Measurements from ENCODE around the gene SRSF7. TPM values are rescaled to one million over a fixed set of nuclear protein-coding genes. Genes with fewer than 3 reads are reported as not detected.
"Not testable (repeated sequence)": the region's sequence is repeated elsewhere in the genome, so short reads cannot be mapped to it uniquely, and the experiment has no call there.

Gene SRSF7
- total RNA-seq: 100 to 1,000 TPM; 431 to 454 (median 451) TPM

GRCh38 chr2:38750891-38751595 lies at the start of gene SRSF7:
TSS of gene SRSF7 (minus strand) at chr2:38751361. CDS start at chr2:38751256, 105 bp downstream.
- H3K36me3 Mint-ChIP-seq (ENCODE audit: insufficient read depth): peaks cover 47% of the 10 kb centered on the region
- H3K27me3 Mint-ChIP-seq (ENCODE audit: low read depth): no peaks in the 10 kb centered on the region
- peaks cover 51% of the 10 kb centered on the region for H3K4me1 Mint-ChIP-seq (ENCODE audit: low read depth)
- no peaks in the 10 kb centered on the region for H3K9me3 Mint-ChIP-seq
- DNase-seq: peak; percentile 98
- peak; percentile 77 to 80 for ATAC-seq
- peak within 1 kb of the TSS; percentile 92 for H3K4me3 Mint-ChIP-seq

- H3K9me3 Mint-ChIP-seq: no peaks in the 10 kb centered on the region
- no peak overlapping the region for H3K4me3 Mint-ChIP-seq
- DNase-seq (no peak), ATAC-seq (no peak)
- H3K4me1 Mint-ChIP-seq (ENCODE audit: low read depth): no peaks in the 10 kb centered on the region
- H3K36me3 Mint-ChIP-seq (ENCODE audit: insufficient read depth): peaks cover 18% of the 10 kb centered on the region
- H3K27me3 Mint-ChIP-seq (ENCODE audit: low read depth): no peaks in the 10 kb centered on the region
Measured at GRCh38 chr2:38797953-38798352, 46.8 kb upstream of the SRSF7 start.

- no peak for ATAC-seq
- no peak for DNase-seq
- H3K27me3 Mint-ChIP-seq (ENCODE audit: low read depth): no peaks in the 10 kb centered on the region
- peaks cover 12% of the 10 kb centered on the region for H3K36me3 Mint-ChIP-seq (ENCODE audit: insufficient read depth)
- no peaks in the 10 kb centered on the region for H3K4me1 Mint-ChIP-seq (ENCODE audit: low read depth)
- H3K9me3 Mint-ChIP-seq: no peaks in the 10 kb centered on the region
- no peak overlapping the region for H3K4me3 Mint-ChIP-seq
Measured at GRCh38 chr2:38797250-38797676, 46.1 kb upstream of the SRSF7 start.

DNA sequence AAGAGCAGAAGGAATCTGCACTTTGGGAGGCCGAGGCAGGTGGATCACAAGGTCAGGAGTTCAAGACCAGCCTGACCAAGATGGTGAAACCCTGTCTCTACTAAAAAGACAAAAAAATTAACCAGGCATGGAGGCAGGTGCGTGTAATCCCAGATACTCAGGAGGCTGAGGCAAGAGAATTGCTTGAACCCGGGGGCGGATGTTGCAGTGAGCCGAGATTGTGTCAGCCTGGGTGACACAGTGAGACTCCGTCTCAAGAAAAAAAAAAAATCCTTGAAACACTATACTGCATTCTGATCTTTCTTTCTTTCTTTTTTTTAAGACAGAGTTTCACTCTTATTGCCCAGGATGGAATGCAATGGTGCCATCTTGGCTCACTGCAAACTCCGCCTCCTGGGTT lies 43.9 kb upstream of the SRSF7 start:
- not testable (repeated sequence) for H3K36me3 Mint-ChIP-seq (ENCODE audit: insufficient read depth); ATAC-seq; DNase-seq; H3K4me1 Mint-ChIP-seq (ENCODE audit: low read depth); H3K27me3 Mint-ChIP-seq (ENCODE audit: low read depth); H3K4me3 Mint-ChIP-seq; H3K9me3 Mint-ChIP-seq

GRCh38 chr2:38794235-38794946 lies 43.2 kb upstream of the SRSF7 start:
- Mint-ChIP-seq H3K9me3 (no peaks in the 10 kb centered on the region), H3K4me1 (ENCODE audit: low read depth) (no peaks in the 10 kb centered on the region), H3K27me3 (ENCODE audit: low read depth) (no peaks in the 10 kb centered on the region), H3K4me3 (no peak overlapping the region), H3K36me3 (ENCODE audit: insufficient read depth) (peaks cover 8% of the 10 kb centered on the region)
- no peak for DNase-seq
- ATAC-seq: no peak

DNA sequence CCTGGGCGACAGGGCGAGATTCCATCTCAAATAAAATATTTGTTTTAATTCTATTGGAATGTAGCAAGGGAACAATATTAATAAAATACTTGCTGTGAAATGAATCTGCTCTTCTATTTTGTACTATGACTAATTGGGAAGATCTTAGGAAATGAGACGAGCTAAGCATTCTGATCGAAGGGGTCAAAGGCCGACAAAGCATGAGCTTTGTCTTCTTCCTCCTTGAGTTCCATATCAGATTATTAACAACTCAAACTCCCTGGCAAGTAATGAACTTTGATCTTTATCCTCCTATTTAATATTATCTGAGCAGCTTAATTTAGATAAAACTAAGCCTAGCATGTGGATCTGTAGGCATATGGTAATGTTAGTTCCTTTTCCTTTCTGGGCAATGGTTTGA lies 42.4 kb upstream of the SRSF7 start:
- H3K9me3 Mint-ChIP-seq: no peaks in the 10 kb centered on the region

DNA sequence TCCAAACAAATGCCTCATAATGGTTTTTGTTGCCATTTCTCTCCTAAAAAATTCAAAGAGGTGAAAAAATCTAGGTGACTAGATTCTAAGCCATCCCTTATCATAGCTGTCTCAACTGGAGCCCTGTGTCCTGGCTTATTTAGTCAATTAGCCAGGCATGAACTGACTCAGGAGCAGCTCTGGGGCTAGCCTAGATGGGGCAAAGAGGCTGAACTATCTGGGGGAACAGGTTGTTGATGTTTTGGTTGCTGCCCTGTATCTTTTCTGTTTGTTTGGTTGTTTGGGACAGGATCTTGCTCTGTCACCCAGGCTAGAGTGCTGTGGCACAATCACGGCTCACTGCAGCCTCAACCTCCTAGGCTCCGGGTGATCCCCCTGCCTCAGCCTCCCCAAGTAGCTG lies 41.6 kb upstream of the SRSF7 start:
- Mint-ChIP-seq H3K36me3 (ENCODE audit: insufficient read depth) (peaks cover 4% of the 10 kb centered on the region), H3K9me3 (no peaks in the 10 kb centered on the region), H3K4me1 (ENCODE audit: low read depth) (no peaks in the 10 kb centered on the region), H3K27me3 (ENCODE audit: low read depth) (no peaks in the 10 kb centered on the region), H3K4me3 (no peak overlapping the region)
- no peak for ATAC-seq
- DNase-seq: no peak

More for the DNA sequence above, 42.4 kb upstream of the SRSF7 start:
- Mint-ChIP-seq H3K27me3 (ENCODE audit: low read depth) (no peaks in the 10 kb centered on the region), H3K36me3 (ENCODE audit: insufficient read depth) (peaks cover 8% of the 10 kb centered on the region), H3K4me1 (ENCODE audit: low read depth) (no peaks in the 10 kb centered on the region), H3K4me3 (no peak overlapping the region)
- no peak for DNase-seq
- ATAC-seq: no peak

GRCh38 chr2:38792321-38792720 lies 41.2 kb upstream of the SRSF7 start:
- H3K36me3 Mint-ChIP-seq (ENCODE audit: insufficient read depth); H3K4me1 Mint-ChIP-seq (ENCODE audit: low read depth); ATAC-seq; H3K27me3 Mint-ChIP-seq (ENCODE audit: low read depth); H3K9me3 Mint-ChIP-seq; H3K4me3 Mint-ChIP-seq; DNase-seq: not testable (repeated sequence)

GRCh38 chr2:38791744-38792143 lies 40.6 kb upstream of the SRSF7 start:
- Mint-ChIP-seq H3K4me3 (no peak overlapping the region), H3K27me3 (ENCODE audit: low read depth) (no peaks in the 10 kb centered on the region), H3K4me1 (ENCODE audit: low read depth) (no peaks in the 10 kb centered on the region), H3K36me3 (ENCODE audit: insufficient read depth) (no peaks in the 10 kb centered on the region), H3K9me3 (no peaks in the 10 kb centered on the region)
- DNase-seq (no peak), ATAC-seq (no peak)

DNA sequence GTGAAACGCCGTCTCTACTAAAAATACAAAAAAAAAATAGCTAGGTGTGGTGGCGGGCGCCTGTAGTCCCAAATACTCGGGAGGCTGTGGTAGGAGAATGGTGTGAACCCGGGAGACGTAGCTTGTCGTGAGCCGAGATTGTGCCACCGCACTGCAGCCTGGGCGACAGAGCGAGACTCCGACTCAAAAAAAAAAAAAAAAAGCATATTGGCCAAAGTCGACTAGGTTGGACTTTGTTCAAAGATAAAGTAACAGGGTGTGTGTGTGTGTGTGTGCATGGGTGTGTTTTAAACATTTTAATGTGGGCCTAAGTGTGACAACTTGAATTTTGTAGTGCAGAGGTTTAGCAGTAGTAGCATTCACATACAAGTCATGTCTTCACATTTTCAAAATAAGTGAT lies 38.5 kb upstream of the SRSF7 start:
- Mint-ChIP-seq H3K27me3 (ENCODE audit: low read depth) (no peaks in the 10 kb centered on the region), H3K9me3 (no peaks in the 10 kb centered on the region), H3K4me1 (ENCODE audit: low read depth) (no peaks in the 10 kb centered on the region), H3K4me3 (no peak overlapping the region), H3K36me3 (ENCODE audit: insufficient read depth) (no peaks in the 10 kb centered on the region)
- ATAC-seq: no peak
- no peak for DNase-seq

DNA sequence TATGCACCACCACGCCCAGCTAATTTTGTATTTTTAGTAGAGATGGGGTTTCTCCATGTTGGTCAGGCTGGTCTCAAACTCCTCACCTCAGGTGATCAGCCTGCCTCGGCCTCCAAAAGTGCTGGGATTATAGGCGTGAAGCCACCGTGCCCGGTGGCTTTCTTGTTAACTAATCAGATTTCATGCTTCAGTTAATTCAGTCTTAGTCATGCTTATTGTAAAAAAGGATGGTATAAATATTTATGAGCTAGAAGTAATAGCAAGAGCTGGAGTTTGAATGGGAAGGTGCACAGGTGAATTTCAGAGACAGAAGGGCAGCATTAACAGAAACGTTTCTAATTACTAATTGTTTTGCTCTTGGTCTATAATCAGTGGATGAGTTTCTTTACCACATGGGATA lies 37.1 kb upstream of the SRSF7 start:
- H3K27me3 Mint-ChIP-seq (ENCODE audit: low read depth): no peaks in the 10 kb centered on the region
- H3K4me1 Mint-ChIP-seq (ENCODE audit: low read depth): no peaks in the 10 kb centered on the region
- ATAC-seq (no peak), DNase-seq (no peak)
- no peaks in the 10 kb centered on the region for H3K9me3 Mint-ChIP-seq
- H3K36me3 Mint-ChIP-seq (ENCODE audit: insufficient read depth): no peaks in the 10 kb centered on the region
- H3K4me3 Mint-ChIP-seq: no peak overlapping the region

- Mint-ChIP-seq H3K4me3 (no peak overlapping the region), H3K27me3 (ENCODE audit: low read depth) (no peaks in the 10 kb centered on the region), H3K36me3 (ENCODE audit: insufficient read depth) (peaks cover 12% of the 10 kb centered on the region), H3K4me1 (ENCODE audit: low read depth) (peaks cover 9% of the 10 kb centered on the region), H3K9me3 (no peaks in the 10 kb centered on the region)
- ATAC-seq (no peak), DNase-seq (no peak)
Measured at GRCh38 chr2:38783586-38783985, 32.4 kb upstream of the SRSF7 start.

DNA sequence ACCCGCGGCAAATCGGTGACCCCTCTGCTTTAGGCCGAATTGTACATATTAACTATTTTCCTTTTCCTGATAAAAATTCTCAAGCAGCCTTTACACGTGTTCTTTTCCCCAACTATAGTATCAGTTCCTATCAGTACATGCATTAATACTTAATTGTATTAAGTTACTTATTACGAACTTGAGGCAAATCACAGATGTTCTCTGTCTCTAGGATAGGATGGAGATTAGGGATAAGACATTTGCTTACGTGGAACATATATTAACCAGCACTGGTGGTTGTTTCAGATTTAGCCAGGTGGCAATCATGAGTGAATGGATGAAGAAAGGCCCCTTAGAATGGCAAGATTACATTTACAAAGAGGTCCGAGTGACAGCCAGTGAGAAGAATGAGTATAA lies 27.5 kb upstream of the SRSF7 start:
- Mint-ChIP-seq H3K4me1 (ENCODE audit: low read depth) (peaks cover 17% of the 10 kb centered on the region), H3K4me3 (peak overlapping the region; percentile 93), H3K27me3 (ENCODE audit: low read depth) (peaks cover 16% of the 10 kb centered on the region), H3K9me3 (no peaks in the 10 kb centered on the region), H3K36me3 (ENCODE audit: insufficient read depth) (peaks cover 16% of the 10 kb centered on the region)
- ATAC-seq: no peak
- no peak for DNase-seq

DNA sequence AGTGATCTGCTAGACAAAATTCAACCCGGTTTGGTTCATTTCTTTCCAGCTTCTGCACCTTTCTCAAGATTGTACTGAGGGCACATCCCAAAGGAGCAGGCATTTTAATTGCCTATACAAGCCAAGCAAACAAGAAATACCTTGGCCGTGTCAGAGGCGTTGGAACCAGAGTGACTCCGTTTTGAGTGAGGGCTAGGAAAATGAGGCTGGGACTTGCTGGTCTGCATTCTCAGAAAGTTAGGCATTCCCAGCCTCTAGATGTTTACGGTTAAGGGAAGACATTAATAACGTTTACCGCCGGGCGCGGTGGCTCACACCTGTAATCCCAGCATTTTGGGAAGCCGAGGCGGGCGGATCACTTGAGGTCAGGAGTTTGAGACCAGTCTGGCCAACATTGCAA lies 25.4 kb upstream of the SRSF7 start:
- no peaks in the 10 kb centered on the region for H3K9me3 Mint-ChIP-seq
- peaks cover 8% of the 10 kb centered on the region for H3K36me3 Mint-ChIP-seq (ENCODE audit: insufficient read depth)
- peaks cover 16% of the 10 kb centered on the region for H3K27me3 Mint-ChIP-seq (ENCODE audit: low read depth)
- peak overlapping the region; percentile 47 for H3K4me3 Mint-ChIP-seq
- no peak for ATAC-seq
- no peak for DNase-seq
- peaks cover 15% of the 10 kb centered on the region for H3K4me1 Mint-ChIP-seq (ENCODE audit: low read depth)

- DNase-seq (no peak), ATAC-seq (no peak)
- Mint-ChIP-seq H3K9me3 (no peaks in the 10 kb centered on the region), H3K4me1 (ENCODE audit: low read depth) (peaks cover 13% of the 10 kb centered on the region), H3K27me3 (ENCODE audit: low read depth) (peaks cover 16% of the 10 kb centered on the region), H3K4me3 (peak overlapping the region; percentile 47), H3K36me3 (ENCODE audit: insufficient read depth) (peaks cover 4% of the 10 kb centered on the region)
Measured at GRCh38 chr2:38775921-38776225, 24.7 kb upstream of the SRSF7 start.
